Ectodermal cell (in vitro differentiated cells): ENCODE data around the gene KIDINS220.

Experiments
- H3K27ac ChIP-seq: 2 replicates; pipeline ENCODE4 v1.7.0; 2013; ENCODE audit warnings: mild to moderate bottlenecking, low read depth, low read length; ENCODE audit not compliant: insufficient read depth, poor library complexity, severe bottlenecking
- H3K27me3 ChIP-seq: 2 replicates; pipeline ENCODE4 v1.7.0; 2013; ENCODE audit warnings: mild to moderate bottlenecking, low read length; ENCODE audit not compliant: insufficient read depth, control insufficient read depth, poor library complexity, severe bottlenecking
- H3K36me3 ChIP-seq: one replicate; pipeline ENCODE4 v1.7.0; 2013; ENCODE audit warnings: low read length; ENCODE audit not compliant: control insufficient read depth, insufficient read depth
- H3K4me1 ChIP-seq: one replicate; pipeline ENCODE4 v1.7.0; 2013; ENCODE audit warnings: low read length; ENCODE audit not compliant: control insufficient read depth, insufficient read depth
- H3K4me3 ChIP-seq: 2 replicates; pipeline ENCODE4 v1.7.0; 2013; ENCODE audit warnings: low read depth, low read length, control low read depth; ENCODE audit not compliant: insufficient read depth
- H3K9me3 ChIP-seq: 2 replicates; pipeline ENCODE4 v1.7.0; 2013; ENCODE audit warnings: mild to moderate bottlenecking, low read length, moderate library complexity; ENCODE audit not compliant: control insufficient read depth
- WGBS, 2 experiments: methylation state at CpG; one replicate each; pipeline ENCODE4 v1.1.7; 2013; ENCODE audit warnings: missing lambda C conversion rate in 2 of 2; 5-methylcytosine and 5-hydroxymethylcytosine counted together

The KIDINS220 gene

GRCh38 chr2:8837795-8838140, 355 bp upstream of the KIDINS220 start:
- H3K4me3 ChIP-seq = peak overlapping the region; percentile 87
- H3K27ac ChIP-seq = no peak overlapping the region
- H3K27me3 ChIP-seq = no peaks in the 10 kb centered on the region
- 87 to 90% methylated on average over 11 of the region's 11 CpGs for WGBS, 2 experiments
- no peaks in the 10 kb centered on the region for H3K9me3 ChIP-seq
- H3K36me3 ChIP-seq = no peaks in the 10 kb centered on the region
- H3K4me1 ChIP-seq = peaks cover 4% of the 10 kb centered on the region

DNA sequence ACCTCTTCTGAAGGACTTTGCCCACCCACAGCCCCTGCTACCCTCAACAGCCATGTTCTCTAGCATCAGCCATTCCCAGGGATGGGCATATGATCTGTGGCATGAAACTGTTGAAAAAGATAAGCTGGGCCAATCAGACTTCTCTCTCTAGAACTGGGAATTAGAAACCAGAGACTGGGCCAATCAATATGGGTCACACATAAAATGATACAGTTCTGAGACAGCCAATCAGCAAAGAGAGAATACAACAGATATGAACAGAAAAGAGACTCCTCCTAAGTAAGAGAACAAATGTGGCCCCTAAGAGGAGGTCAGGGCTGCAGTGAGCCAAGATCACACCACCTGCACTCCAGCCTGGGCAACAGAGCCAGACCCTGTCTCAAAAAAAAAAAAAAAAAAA, 2.1 kb downstream of the KIDINS220 start:
- H3K4me3 ChIP-seq = no peak overlapping the region
- H3K27me3 ChIP-seq = no peaks in the 10 kb centered on the region
- H3K27ac ChIP-seq = no peak overlapping the region
- H3K4me1 ChIP-seq = peaks cover 15% of the 10 kb centered on the region
- H3K36me3 ChIP-seq = no peaks in the 10 kb centered on the region
- H3K9me3 ChIP-seq = no peaks in the 10 kb centered on the region

DNA sequence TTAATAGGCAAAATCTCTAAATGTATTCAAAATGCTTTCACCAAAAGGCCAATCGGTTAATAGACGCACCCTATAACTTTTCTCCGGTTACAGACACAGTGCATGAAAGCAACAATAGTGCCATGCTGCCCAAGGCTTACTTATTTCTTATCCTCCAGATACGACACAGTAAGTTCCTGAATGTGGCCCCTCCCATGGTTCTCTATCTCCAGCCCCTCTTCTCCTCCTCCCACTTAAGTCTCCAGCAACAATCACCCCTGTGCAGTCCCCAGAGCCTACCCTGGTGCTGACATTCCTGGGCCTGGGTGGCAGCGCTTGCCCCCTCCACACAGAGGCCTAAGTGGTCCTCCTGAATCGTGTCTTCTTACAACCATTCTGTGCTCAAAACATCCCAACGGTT, 3.6 kb downstream of the KIDINS220 start:
- H3K27me3 ChIP-seq = no peaks in the 10 kb centered on the region
- H3K4me1 ChIP-seq = peaks cover 15% of the 10 kb centered on the region
- H3K9me3 ChIP-seq = no peaks in the 10 kb centered on the region
- no peaks in the 10 kb centered on the region for H3K36me3 ChIP-seq
- H3K27ac ChIP-seq = no peak overlapping the region
- H3K4me3 ChIP-seq = no peak overlapping the region
- WGBS, 2 experiments = 90 to 92% methylated on average over 7 of the region's 7 CpGs

DNA sequence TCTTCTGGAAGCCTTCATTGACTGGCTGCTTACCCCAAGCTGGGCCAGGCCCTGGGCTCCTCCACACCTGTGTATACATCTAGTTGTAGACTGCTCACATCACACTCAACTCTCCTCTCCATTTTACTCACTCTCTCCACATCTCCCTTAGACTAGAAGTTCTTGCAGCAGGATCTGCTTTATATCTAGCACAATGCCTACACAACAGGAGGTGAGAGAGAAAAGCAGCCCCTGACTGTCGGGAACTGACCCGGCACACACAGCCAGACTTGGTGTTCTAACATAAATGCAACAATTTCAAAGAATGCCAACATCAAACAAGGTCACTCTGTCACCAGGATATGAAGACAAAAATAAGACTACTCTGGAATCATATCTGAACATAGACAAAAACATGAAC, 5.9 kb downstream of the KIDINS220 start:
- Histone ChIP-seq H3K27me3 (no peaks in the 10 kb centered on the region), H3K36me3 (no peaks in the 10 kb centered on the region), H3K9me3 (no peaks in the 10 kb centered on the region), H3K27ac (no peak overlapping the region), H3K4me1 (peaks cover 12% of the 10 kb centered on the region), H3K4me3 (no peak overlapping the region)
- 21 to 24% methylated on average over 2 of the region's 2 CpGs for WGBS, 2 experiments

GRCh38 chr2:8827729-8828128, 9.7 kb downstream of the KIDINS220 start:
- H3K36me3 ChIP-seq = no peaks in the 10 kb centered on the region
- H3K27ac ChIP-seq = no peak overlapping the region
- H3K27me3 ChIP-seq = no peaks in the 10 kb centered on the region
- H3K9me3 ChIP-seq = no peaks in the 10 kb centered on the region
- peaks cover 10% of the 10 kb centered on the region for H3K4me1 ChIP-seq
- WGBS, 2 experiments = 92% methylated on average over 2 of the region's 2 CpGs
- H3K4me3 ChIP-seq = no peak overlapping the region

DNA sequence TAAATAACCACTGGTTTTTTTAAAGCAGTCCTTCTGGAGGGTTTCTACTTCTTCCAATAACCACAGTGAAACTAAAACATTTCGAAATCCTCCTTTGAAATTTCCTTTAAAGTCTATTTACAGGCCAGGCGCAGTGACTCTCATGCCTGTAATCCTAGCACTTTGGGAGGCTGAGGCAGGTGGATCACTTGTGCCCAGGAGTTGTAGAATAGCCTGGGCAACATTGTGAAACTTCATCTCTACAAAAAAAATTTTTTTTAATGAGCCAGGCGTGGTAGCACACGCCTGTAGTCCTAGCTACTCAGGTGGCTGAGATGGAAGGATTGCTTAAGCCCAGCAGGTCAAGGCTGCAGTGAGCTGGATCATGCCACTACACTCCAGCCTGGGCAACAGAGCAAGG, 15.2 kb downstream of the KIDINS220 start:
- no peak overlapping the region for H3K27ac ChIP-seq

DNA sequence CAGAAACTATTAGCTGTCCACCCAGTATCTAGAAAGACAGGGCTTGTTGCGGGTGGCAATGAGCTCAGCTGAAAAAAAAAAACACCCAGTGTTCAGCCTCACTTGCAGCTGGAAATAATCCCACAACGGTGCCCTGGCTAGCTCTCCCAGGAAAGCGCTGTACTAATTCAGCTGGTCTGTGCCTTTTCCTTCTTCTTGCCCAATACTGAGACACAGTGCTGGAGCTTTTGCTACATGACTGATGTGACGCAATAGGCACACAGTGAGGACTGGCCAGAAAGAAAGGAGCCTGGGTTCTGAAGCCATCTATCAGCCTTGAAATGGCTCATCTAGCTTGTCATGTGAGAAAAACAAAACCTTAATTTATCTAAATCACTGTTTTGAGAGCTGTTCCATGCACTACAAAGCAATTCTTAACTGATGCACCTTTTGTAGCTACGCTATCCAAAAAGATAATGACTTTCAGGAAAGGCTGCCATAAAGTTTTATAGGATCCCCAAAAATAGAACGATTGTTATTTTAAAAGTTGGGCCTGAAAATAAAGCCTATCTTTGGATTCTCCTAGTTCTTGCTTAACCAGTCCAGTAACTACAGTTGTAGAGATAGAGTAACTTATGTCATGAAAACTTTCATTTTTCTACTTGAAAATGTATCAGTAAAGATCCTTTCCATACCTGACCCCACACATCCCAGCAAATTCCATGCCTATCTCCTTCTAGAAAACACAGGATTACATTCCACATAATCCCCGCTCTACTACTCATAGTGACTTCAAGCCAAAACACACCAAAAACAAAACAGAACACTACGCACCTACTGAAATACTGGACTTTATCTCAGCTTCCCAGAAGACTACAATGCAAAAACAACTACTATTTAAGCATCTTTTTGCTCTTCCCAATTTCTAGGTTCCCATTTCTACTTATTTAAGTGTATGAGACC, 15.9 kb downstream of the KIDINS220 start:
- H3K27ac ChIP-seq = no peak overlapping the region
- WGBS, 2 experiments = 82 to 84% methylated on average over 8 of the region's 8 CpGs
- no peak overlapping the region for H3K4me3 ChIP-seq
- no peaks in the 10 kb centered on the region for H3K27me3 ChIP-seq
- no peaks in the 10 kb centered on the region for H3K4me1 ChIP-seq
- no peaks in the 10 kb centered on the region for H3K9me3 ChIP-seq
- H3K36me3 ChIP-seq = no peaks in the 10 kb centered on the region

More for the DNA sequence above, 15.2 kb downstream of the KIDINS220 start:
- H3K27me3 ChIP-seq = no peaks in the 10 kb centered on the region
- H3K4me1 ChIP-seq = no peaks in the 10 kb centered on the region
- 89 to 97% methylated on average over 4 of the region's 4 CpGs for WGBS, 2 experiments
- H3K4me3 ChIP-seq = no peak overlapping the region
- H3K36me3 ChIP-seq = no peaks in the 10 kb centered on the region
- no peaks in the 10 kb centered on the region for H3K9me3 ChIP-seq

DNA sequence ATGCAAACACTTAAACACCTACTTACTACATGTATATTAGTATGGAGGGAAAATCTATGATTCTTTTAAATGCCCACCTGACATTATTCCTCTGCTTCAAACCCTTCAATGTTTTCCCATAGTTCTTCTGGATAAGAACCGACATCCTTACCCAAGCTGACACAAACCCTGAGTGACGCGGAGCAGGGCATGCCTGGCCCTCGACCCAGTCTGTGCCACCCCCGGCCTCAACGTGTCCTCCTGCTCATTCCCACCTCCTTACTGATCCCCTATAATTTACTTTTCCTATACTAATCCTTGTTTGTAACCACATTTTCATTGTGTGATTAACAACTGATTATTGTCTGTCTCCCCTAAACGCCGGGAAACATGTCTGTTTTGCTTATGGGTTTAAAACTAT, 17.5 kb downstream of the KIDINS220 start:
- Histone ChIP-seq H3K4me3 (no peak overlapping the region), H3K4me1 (no peaks in the 10 kb centered on the region), H3K36me3 (no peaks in the 10 kb centered on the region), H3K27ac (no peak overlapping the region), H3K27me3 (no peaks in the 10 kb centered on the region), H3K9me3 (no peaks in the 10 kb centered on the region)
- 95 to 97% methylated on average over 8 of the region's 8 CpGs for WGBS, 2 experiments

- 90 to 93% methylated on average over 4 of the region's 5 CpGs for WGBS, 2 experiments
Observed at GRCh38 chr2:8819194-8819593, 18.2 kb downstream of the KIDINS220 start.

GRCh38 chr2:8817221-8817620, 20.2 kb downstream of the KIDINS220 start:
- Histone ChIP-seq H3K27me3 (no peaks in the 10 kb centered on the region), H3K4me3 (no peak overlapping the region), H3K9me3 (no peaks in the 10 kb centered on the region), H3K4me1 (no peaks in the 10 kb centered on the region), H3K36me3 (no peaks in the 10 kb centered on the region), H3K27ac (no peak overlapping the region)
- no CpG with 5 or more reads among the region's 1 CpG for WGBS, 2 experiments

More at GRCh38 chr2:8819194-8819593, 18.2 kb downstream of the KIDINS220 start:
- H3K27me3 ChIP-seq = no peaks in the 10 kb centered on the region
- no peaks in the 10 kb centered on the region for H3K4me1 ChIP-seq
- no peaks in the 10 kb centered on the region for H3K36me3 ChIP-seq
- no peak overlapping the region for H3K27ac ChIP-seq
- H3K9me3 ChIP-seq = no peaks in the 10 kb centered on the region
- H3K4me3 ChIP-seq = no peak overlapping the region
